GM19397 (cell line): ENCODE data around the gene NUDCD3.

Experiments
- ATAC-seq: cut with Tn5 transposase; IDR thresholded peaks from one replicate; pipeline ENCODE4 v1.9.1; 2021; ENCODE audit warnings: mild to moderate bottlenecking, moderate library complexity; ENCODE audit not compliant: unreplicated experiment

NUDCD3 gene

GRCh38 chr7:44490351-44491200 is at the start of gene NUDCD3:
Gene NUDCD3 (minus strand): TSS chr7:44490658. CDS start chr7:44490600, 58 bp downstream.
- ATAC-seq, result peak; percentile 96

- no peak for ATAC-seq
Observed at GRCh38 chr7:44539669-44540506, 49.4 kb upstream of the NUDCD3 start.

- no peak for ATAC-seq
Observed at GRCh38 chr7:44538798-44539668, 48.6 kb upstream of the NUDCD3 start.

- no peak for ATAC-seq
Observed at GRCh38 chr7:44538093-44538797, 47.8 kb upstream of the NUDCD3 start.

- ATAC-seq, result no peak
Observed at GRCh38 chr7:44537442-44537841, 47.0 kb upstream of the NUDCD3 start.

- no peak for ATAC-seq
Observed at GRCh38 chr7:44536090-44536489, 45.6 kb upstream of the NUDCD3 start.

GRCh38 chr7:44535348-44536064 is 45.0 kb upstream of the NUDCD3 start:
- no peak for ATAC-seq

- no peak for ATAC-seq
Observed at GRCh38 chr7:44534501-44534900, 44.0 kb upstream of the NUDCD3 start.

- no peak for ATAC-seq
Observed at GRCh38 chr7:44534087-44534486, 43.6 kb upstream of the NUDCD3 start.

GRCh38 chr7:44533301-44534055 is 43.0 kb upstream of the NUDCD3 start:
- no peak for ATAC-seq

- no peak for ATAC-seq
Observed at GRCh38 chr7:44531421-44532380, 41.2 kb upstream of the NUDCD3 start.

- no peak for ATAC-seq
Observed at GRCh38 chr7:44530990-44531389, 40.5 kb upstream of the NUDCD3 start.

- no peak for ATAC-seq
Observed at GRCh38 chr7:44524811-44525388, 34.4 kb upstream of the NUDCD3 start.

GRCh38 chr7:44522315-44522714 is 31.9 kb upstream of the NUDCD3 start:
- ATAC-seq, result no peak

GRCh38 chr7:44521347-44522095 is 31.1 kb upstream of the NUDCD3 start:
- ATAC-seq, result no peak

- no peak for ATAC-seq
Observed at GRCh38 chr7:44520574-44520973, 30.1 kb upstream of the NUDCD3 start.

- ATAC-seq, result no peak
Observed at GRCh38 chr7:44519546-44519945, 29.1 kb upstream of the NUDCD3 start.
